IPS-18a (cell line): ENCODE measurements around the gene INCENP.
"Not testable (repeated sequence)": the region's sequence is repeated elsewhere in the genome, so short reads cannot be mapped to it uniquely, and the experiment has no call there.

Experiments
- H3K27ac ChIP-seq: one replicate; pipeline ENCODE4 v1.5.1; 2013; ENCODE audit warnings: low read length
- H3K27me3 ChIP-seq: one replicate; pipeline ENCODE4 v1.6.1; 2013; ENCODE audit warnings: mild to moderate bottlenecking, low read length; ENCODE audit not compliant: control insufficient read depth, insufficient read depth
- H3K36me3 ChIP-seq: one replicate; pipeline ENCODE4 v1.6.1; 2013; ENCODE audit warnings: low read depth, low read length; ENCODE audit not compliant: control insufficient read depth
- H3K4me1 ChIP-seq: one replicate; pipeline ENCODE4 v1.6.1; 2013; ENCODE audit warnings: low read depth, low read length; ENCODE audit not compliant: control insufficient read depth
- H3K4me3 ChIP-seq: one replicate; pipeline ENCODE4 v1.5.1; 2013; ENCODE audit warnings: low read length
- H3K9ac ChIP-seq: one replicate; pipeline ENCODE4 v1.6.1; 2013; ENCODE audit warnings: mild to moderate bottlenecking, low read length, moderate library complexity
- H3K9me3 ChIP-seq: one replicate; pipeline ENCODE4 v1.6.1; 2013; ENCODE audit warnings: low read depth, low read length; ENCODE audit not compliant: control insufficient read depth

The INCENP gene

GRCh38 chr11:62193952-62194351 lies 70.1 kb downstream of the INCENP start:
- Histone ChIP-seq H3K9me3 (no peaks in the 10 kb centered on the region), H3K9ac (no peak overlapping the region), H3K27me3 (no peaks in the 10 kb centered on the region), H3K27ac (no peak overlapping the region), H3K36me3 (no peaks in the 10 kb centered on the region), H3K4me3 (no peak overlapping the region), H3K4me1 (peaks cover 7% of the 10 kb centered on the region)

- not testable (repeated sequence) for H3K9me3 ChIP-seq, H3K4me1 ChIP-seq, H3K27me3 ChIP-seq, H3K36me3 ChIP-seq, H3K9ac ChIP-seq, H3K27ac ChIP-seq, H3K4me3 ChIP-seq
Measured at GRCh38 chr11:62195010-62195409, 71.2 kb downstream of the INCENP start.

GRCh38 chr11:62195945-62196344 lies 72.1 kb downstream of the INCENP start:
- H3K9me3 ChIP-seq = no peaks in the 10 kb centered on the region
- H3K4me3 ChIP-seq = no peak overlapping the region
- H3K27ac ChIP-seq = no peak overlapping the region
- H3K9ac ChIP-seq = no peak overlapping the region
- no peaks in the 10 kb centered on the region for H3K36me3 ChIP-seq
- H3K27me3 ChIP-seq = no peaks in the 10 kb centered on the region
- peaks cover 7% of the 10 kb centered on the region for H3K4me1 ChIP-seq

- H3K4me1 ChIP-seq, H3K9me3 ChIP-seq, H3K9ac ChIP-seq, H3K27ac ChIP-seq, H3K4me3 ChIP-seq, H3K27me3 ChIP-seq, H3K36me3 ChIP-seq: not testable (repeated sequence)
Measured at GRCh38 chr11:62197400-62197799, 73.6 kb downstream of the INCENP start.

GRCh38 chr11:62201376-62201775 lies 77.6 kb downstream of the INCENP start:
- Histone ChIP-seq H3K36me3 (no peaks in the 10 kb centered on the region), H3K4me3 (no peak overlapping the region), H3K27me3 (no peaks in the 10 kb centered on the region), H3K9me3 (no peaks in the 10 kb centered on the region), H3K9ac (no peak overlapping the region), H3K27ac (no peak overlapping the region), H3K4me1 (no peaks in the 10 kb centered on the region)
